WTC11 (cell line): Measurements from ENCODE around the gene CLPSL1. TPM values are rescaled to one million over a fixed set of nuclear protein-coding genes. Genes with fewer than 3 reads are reported as not detected.

ENCODE experiments used
- ATAC-seq: fragments of 200-7000 bp; cut with Tn5 transposase; 2 replicates; pipeline ENCODE4 v1.10.0; 2021; ENCODE audit warnings: mild to moderate bottlenecking, moderate library complexity
- CTCF ChIA-PET: fragments of 300-600 bp; sonication (Branson Sonifier 250); formaldehyde crosslinking; loops from one replicate; lab custom pipeline; 2021; ENCODE audit warnings: antibody characterized with exemption; lab: Charles Lee
- POLR2A ChIA-PET: fragments of 350-600 bp; sonication (Branson Sonifier 250); formaldehyde crosslinking; loops from one replicate; lab custom pipeline; 2021; ENCODE audit warnings: antibody characterized with exemption; lab: Charles Lee
- DNase-seq: peaks from one replicate; pipeline ENCODE4 v3.0.0; 2021; ENCODE audit warnings: low spot score
- H3K27ac Mint-ChIP-seq: 2 replicates; pipeline ENCODE4 v1.8.0; 2021; ENCODE audit warnings: mixed read lengths
- H3K27me3 Mint-ChIP-seq: 2 replicates; pipeline ENCODE4 v1.8.0; 2021; ENCODE audit warnings: low read depth, mild to moderate bottlenecking, moderate library complexity, mixed read lengths
- H3K36me3 Mint-ChIP-seq: 2 replicates; pipeline ENCODE4 v1.8.0; 2021; ENCODE audit warnings: mixed read lengths
- H3K4me1 Mint-ChIP-seq: 2 replicates; pipeline ENCODE4 v1.8.0; 2022; ENCODE audit warnings: mixed read lengths
- H3K4me3 Mint-ChIP-seq: 2 replicates; pipeline ENCODE4 v1.8.0; 2021; ENCODE audit warnings: mild to moderate bottlenecking, moderate library complexity, mixed read lengths
- H3K9me3 Mint-ChIP-seq: 2 replicates; pipeline ENCODE4 v1.8.0; 2021; ENCODE audit warnings: mixed read lengths
- ATF1 ChIP-seq: sonication (generic); formaldehyde crosslinking; IDR thresholded peaks from 2 replicates; pipeline ENCODE4 v1.8.1; 2023; ENCODE audit warnings: mild to moderate bottlenecking, moderate library complexity, missing genetic modification reagents
- FOXP1 ChIP-seq: sonication (generic); formaldehyde crosslinking; IDR thresholded peaks from 2 replicates; pipeline ENCODE4 v1.8.0; 2022; ENCODE audit warnings: missing genetic modification reagents, mild to moderate bottlenecking, moderate library complexity, borderline replicate concordance
- GTF2I ChIP-seq: fragments of 250-450 bp; sonication (Bioruptor Pico); conservative IDR thresholded peaks from 2 replicates; pipeline ENCODE4 v1.4.0; 2021; ENCODE audit warnings: mild to moderate bottlenecking
- HMGA2 ChIP-seq: fragments of 250-450 bp; sonication (Bioruptor Pico); IDR thresholded peaks from 2 replicates; pipeline ENCODE4 v1.4.0; 2021; ENCODE audit warnings: mild to moderate bottlenecking, moderate library complexity
- PRRX2 ChIP-seq: fragments of 250-450 bp; sonication (Bioruptor Pico); IDR thresholded peaks from 2 replicates; pipeline ENCODE4 v1.8.0; 2021; ENCODE audit warnings: mild to moderate bottlenecking
- SMAD4 ChIP-seq: sonication (generic); formaldehyde crosslinking; IDR thresholded peaks from 2 replicates; pipeline ENCODE4 v1.8.0; 2022; ENCODE audit warnings: mild to moderate bottlenecking, missing genetic modification reagents
- ZNF219 ChIP-seq: sonication (generic); formaldehyde crosslinking; IDR thresholded peaks from 2 replicates; pipeline ENCODE4 v1.8.0; 2023; ENCODE audit warnings: missing genetic modification reagents, mild to moderate bottlenecking, borderline replicate concordance
- total RNA-seq: library from RNA; stranded (reverse); gene quantifications from 3 replicates; pipeline ENCODE4 v1.2.3, GENCODE V29; 2021
- TF ChIP-seq, protein P1 (sequence below): sonication (generic); formaldehyde crosslinking; IDR thresholded peaks from 2 replicates; pipeline ENCODE4 v1.8.0; 2022; ENCODE audit warnings: mild to moderate bottlenecking, missing genetic modification reagents
- TF ChIP-seq, protein P2 (sequence below): fragments of 250-450 bp; sonication (Bioruptor Pico); IDR thresholded peaks from 2 replicates; pipeline ENCODE4 v1.9.0; 2021; ENCODE audit warnings: mild to moderate bottlenecking
- TF ChIP-seq, protein P3 (sequence below): fragments of 250-450 bp; sonication (Bioruptor Pico); IDR thresholded peaks from 2 replicates; pipeline ENCODE4 v1.9.0; 2021; ENCODE audit warnings: mild to moderate bottlenecking
- TF ChIP-seq, protein P4 (sequence below): fragments of 250-450 bp; sonication (Bioruptor Pico); IDR thresholded peaks from 2 replicates; pipeline ENCODE4 v1.9.0; 2021; ENCODE audit warnings: mild to moderate bottlenecking, borderline replicate concordance
- TF ChIP-seq, protein P5 (sequence below): sonication (generic); formaldehyde crosslinking; IDR thresholded peaks from 2 replicates; pipeline ENCODE4 v1.8.0; 2022; ENCODE audit warnings: mild to moderate bottlenecking, missing genetic modification reagents
- TF ChIP-seq, protein P6 (sequence below): sonication (generic); formaldehyde crosslinking; IDR thresholded peaks from 2 replicates; pipeline ENCODE4 v1.8.1; 2023; ENCODE audit warnings: mild to moderate bottlenecking, missing genetic modification reagents, moderate library complexity
- TF ChIP-seq, protein P7 (sequence below): sonication (generic); formaldehyde crosslinking; IDR thresholded peaks from 2 replicates; pipeline ENCODE4 v1.8.1; 2023; ENCODE audit warnings: mild to moderate bottlenecking, missing genetic modification reagents
- TF ChIP-seq, protein P8 (sequence below): sonication (generic); formaldehyde crosslinking; IDR thresholded peaks from 2 replicates; pipeline ENCODE4 v1.8.1; 2022; ENCODE audit warnings: mild to moderate bottlenecking, missing genetic modification reagents, moderate library complexity, borderline replicate concordance

Gene CLPSL1
- total RNA-seq, 1 experiment from 2014 or later, result 0.42 TPM

DNA sequence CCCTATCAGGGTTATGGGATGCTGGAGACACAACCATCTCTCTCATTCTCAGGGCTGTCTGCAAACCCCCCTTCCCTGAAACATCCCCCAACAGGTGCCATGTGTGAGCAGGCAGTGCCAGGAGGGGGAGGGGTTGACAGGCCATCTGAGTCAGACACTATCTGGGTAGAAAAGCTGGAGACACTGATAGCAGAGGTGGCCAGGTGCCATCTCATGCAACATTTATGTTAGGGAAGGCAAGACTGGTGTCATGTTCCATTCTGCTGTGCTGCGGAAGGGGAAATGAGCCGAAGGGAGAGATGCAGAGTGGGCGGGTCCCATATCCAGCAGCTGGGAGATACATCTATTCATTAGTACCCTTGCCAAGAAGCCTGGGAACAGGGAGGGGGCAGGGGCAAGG, 27.9 kb downstream of the CLPSL1 start:
- POLR2A ChIA-PET, result no interaction called here
- Mint-ChIP-seq H3K27ac (no peak overlapping the region), H3K36me3 (no peaks in the 10 kb centered on the region), H3K4me3 (no peak overlapping the region), H3K9me3 (no peaks in the 10 kb centered on the region), H3K27me3 (no peaks in the 10 kb centered on the region; the same call in none of the 2 replicates)
- CTCF ChIA-PET, result no interaction called here
- DNase-seq (peak; percentile 25), ATAC-seq (no peak)
- TF ChIP-seq, protein P1, sequence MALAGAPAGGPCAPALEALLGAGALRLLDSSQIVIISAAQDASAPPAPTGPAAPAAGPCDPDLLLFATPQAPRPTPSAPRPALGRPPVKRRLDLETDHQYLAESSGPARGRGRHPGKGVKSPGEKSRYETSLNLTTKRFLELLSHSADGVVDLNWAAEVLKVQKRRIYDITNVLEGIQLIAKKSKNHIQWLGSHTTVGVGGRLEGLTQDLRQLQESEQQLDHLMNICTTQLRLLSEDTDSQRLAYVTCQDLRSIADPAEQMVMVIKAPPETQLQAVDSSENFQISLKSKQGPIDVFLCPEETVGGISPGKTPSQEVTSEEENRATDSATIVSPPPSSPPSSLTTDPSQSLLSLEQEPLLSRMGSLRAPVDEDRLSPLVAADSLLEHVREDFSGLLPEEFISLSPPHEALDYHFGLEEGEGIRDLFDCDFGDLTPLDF, result no peak
- TF ChIP-seq, protein P2, sequence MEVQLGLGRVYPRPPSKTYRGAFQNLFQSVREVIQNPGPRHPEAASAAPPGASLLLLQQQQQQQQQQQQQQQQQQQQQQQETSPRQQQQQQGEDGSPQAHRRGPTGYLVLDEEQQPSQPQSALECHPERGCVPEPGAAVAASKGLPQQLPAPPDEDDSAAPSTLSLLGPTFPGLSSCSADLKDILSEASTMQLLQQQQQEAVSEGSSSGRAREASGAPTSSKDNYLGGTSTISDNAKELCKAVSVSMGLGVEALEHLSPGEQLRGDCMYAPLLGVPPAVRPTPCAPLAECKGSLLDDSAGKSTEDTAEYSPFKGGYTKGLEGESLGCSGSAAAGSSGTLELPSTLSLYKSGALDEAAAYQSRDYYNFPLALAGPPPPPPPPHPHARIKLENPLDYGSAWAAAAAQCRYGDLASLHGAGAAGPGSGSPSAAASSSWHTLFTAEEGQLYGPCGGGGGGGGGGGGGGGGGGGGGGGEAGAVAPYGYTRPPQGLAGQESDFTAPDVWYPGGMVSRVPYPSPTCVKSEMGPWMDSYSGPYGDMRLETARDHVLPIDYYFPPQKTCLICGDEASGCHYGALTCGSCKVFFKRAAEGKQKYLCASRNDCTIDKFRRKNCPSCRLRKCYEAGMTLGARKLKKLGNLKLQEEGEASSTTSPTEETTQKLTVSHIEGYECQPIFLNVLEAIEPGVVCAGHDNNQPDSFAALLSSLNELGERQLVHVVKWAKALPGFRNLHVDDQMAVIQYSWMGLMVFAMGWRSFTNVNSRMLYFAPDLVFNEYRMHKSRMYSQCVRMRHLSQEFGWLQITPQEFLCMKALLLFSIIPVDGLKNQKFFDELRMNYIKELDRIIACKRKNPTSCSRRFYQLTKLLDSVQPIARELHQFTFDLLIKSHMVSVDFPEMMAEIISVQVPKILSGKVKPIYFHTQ (CRISPR knock-in tag), result no peak
- no peak for TF ChIP-seq HMGA2 (CRISPR knock-in tag)
- no peak for TF ChIP-seq FOXP1
- TF ChIP-seq, protein P3, sequence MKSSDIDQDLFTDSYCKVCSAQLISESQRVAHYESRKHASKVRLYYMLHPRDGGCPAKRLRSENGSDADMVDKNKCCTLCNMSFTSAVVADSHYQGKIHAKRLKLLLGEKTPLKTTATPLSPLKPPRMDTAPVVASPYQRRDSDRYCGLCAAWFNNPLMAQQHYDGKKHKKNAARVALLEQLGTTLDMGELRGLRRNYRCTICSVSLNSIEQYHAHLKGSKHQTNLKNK (CRISPR knock-in tag), result no peak
- TF ChIP-seq SMAD4, result no peak
- TF ChIP-seq ATF1 (CRISPR knock-in tag), result no peak
- TF ChIP-seq, protein P4, sequence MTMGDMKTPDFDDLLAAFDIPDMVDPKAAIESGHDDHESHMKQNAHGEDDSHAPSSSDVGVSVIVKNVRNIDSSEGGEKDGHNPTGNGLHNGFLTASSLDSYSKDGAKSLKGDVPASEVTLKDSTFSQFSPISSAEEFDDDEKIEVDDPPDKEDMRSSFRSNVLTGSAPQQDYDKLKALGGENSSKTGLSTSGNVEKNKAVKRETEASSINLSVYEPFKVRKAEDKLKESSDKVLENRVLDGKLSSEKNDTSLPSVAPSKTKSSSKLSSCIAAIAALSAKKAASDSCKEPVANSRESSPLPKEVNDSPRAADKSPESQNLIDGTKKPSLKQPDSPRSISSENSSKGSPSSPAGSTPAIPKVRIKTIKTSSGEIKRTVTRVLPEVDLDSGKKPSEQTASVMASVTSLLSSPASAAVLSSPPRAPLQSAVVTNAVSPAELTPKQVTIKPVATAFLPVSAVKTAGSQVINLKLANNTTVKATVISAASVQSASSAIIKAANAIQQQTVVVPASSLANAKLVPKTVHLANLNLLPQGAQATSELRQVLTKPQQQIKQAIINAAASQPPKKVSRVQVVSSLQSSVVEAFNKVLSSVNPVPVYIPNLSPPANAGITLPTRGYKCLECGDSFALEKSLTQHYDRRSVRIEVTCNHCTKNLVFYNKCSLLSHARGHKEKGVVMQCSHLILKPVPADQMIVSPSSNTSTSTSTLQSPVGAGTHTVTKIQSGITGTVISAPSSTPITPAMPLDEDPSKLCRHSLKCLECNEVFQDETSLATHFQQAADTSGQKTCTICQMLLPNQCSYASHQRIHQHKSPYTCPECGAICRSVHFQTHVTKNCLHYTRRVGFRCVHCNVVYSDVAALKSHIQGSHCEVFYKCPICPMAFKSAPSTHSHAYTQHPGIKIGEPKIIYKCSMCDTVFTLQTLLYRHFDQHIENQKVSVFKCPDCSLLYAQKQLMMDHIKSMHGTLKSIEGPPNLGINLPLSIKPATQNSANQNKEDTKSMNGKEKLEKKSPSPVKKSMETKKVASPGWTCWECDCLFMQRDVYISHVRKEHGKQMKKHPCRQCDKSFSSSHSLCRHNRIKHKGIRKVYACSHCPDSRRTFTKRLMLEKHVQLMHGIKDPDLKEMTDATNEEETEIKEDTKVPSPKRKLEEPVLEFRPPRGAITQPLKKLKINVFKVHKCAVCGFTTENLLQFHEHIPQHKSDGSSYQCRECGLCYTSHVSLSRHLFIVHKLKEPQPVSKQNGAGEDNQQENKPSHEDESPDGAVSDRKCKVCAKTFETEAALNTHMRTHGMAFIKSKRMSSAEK, result no peak
- TF ChIP-seq, all 79 proteins: peak for 0
- H3K4me1 Mint-ChIP-seq, result peaks cover 13% of the 10 kb centered on the region

DNA sequence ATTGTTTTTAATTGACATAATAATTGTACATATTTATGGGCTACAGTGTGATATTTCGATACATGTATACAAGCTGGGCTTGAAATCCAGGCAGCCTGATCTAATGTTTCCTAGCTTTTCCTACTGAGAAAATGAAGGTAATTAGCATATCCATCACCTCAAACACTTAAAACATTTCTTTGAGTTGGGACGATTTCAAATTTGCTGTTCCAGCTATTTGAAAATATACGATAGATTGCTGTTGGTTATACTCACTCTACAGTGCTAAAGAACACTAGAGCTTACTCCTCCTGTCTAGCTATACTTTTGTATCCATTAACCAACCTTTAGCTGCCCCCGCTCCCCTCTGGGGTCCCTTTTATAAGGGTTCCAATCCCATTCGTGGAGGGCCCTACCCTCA, 29.0 kb downstream of the CLPSL1 start:
- DNase-seq (no peak), ATAC-seq (no peak)
- H3K4me1 Mint-ChIP-seq, result peaks cover 13% of the 10 kb centered on the region
- no peak overlapping the region for H3K27ac Mint-ChIP-seq
- H3K9me3 Mint-ChIP-seq, result no peaks in the 10 kb centered on the region
- ChIA-PET POLR2A (no interaction called here), CTCF (no interaction called here)
- no peaks in the 10 kb centered on the region for H3K36me3 Mint-ChIP-seq
- no peak overlapping the region for H3K4me3 Mint-ChIP-seq
- H3K27me3 Mint-ChIP-seq, result no peaks in the 10 kb centered on the region; the same call in none of the 2 replicates
- no peak for TF ChIP-seq GTF2I (CRISPR knock-in tag)
- TF ChIP-seq, protein P5, sequence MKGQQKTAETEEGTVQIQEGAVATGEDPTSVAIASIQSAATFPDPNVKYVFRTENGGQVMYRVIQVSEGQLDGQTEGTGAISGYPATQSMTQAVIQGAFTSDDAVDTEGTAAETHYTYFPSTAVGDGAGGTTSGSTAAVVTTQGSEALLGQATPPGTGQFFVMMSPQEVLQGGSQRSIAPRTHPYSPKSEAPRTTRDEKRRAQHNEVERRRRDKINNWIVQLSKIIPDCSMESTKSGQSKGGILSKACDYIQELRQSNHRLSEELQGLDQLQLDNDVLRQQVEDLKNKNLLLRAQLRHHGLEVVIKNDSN (CRISPR knock-in tag), result no peak
- no peak for TF ChIP-seq PRRX2 (CRISPR knock-in tag)
- TF ChIP-seq, protein P4, result no peak
- TF ChIP-seq, protein P6, sequence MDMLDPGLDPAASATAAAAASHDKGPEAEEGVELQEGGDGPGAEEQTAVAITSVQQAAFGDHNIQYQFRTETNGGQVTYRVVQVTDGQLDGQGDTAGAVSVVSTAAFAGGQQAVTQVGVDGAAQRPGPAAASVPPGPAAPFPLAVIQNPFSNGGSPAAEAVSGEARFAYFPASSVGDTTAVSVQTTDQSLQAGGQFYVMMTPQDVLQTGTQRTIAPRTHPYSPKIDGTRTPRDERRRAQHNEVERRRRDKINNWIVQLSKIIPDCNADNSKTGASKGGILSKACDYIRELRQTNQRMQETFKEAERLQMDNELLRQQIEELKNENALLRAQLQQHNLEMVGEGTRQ (CRISPR knock-in tag), result no peak
- TF ChIP-seq, protein P7, sequence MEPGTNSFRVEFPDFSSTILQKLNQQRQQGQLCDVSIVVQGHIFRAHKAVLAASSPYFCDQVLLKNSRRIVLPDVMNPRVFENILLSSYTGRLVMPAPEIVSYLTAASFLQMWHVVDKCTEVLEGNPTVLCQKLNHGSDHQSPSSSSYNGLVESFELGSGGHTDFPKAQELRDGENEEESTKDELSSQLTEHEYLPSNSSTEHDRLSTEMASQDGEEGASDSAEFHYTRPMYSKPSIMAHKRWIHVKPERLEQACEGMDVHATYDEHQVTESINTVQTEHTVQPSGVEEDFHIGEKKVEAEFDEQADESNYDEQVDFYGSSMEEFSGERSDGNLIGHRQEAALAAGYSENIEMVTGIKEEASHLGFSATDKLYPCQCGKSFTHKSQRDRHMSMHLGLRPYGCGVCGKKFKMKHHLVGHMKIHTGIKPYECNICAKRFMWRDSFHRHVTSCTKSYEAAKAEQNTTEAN, result no peak
- TF ChIP-seq, protein P8, sequence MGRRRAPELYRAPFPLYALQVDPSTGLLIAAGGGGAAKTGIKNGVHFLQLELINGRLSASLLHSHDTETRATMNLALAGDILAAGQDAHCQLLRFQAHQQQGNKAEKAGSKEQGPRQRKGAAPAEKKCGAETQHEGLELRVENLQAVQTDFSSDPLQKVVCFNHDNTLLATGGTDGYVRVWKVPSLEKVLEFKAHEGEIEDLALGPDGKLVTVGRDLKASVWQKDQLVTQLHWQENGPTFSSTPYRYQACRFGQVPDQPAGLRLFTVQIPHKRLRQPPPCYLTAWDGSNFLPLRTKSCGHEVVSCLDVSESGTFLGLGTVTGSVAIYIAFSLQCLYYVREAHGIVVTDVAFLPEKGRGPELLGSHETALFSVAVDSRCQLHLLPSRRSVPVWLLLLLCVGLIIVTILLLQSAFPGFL, result no peak
- TF ChIP-seq ZNF219 (CRISPR knock-in tag), result no peak
